ENCODE results near the gene SLC1A2.

The SLC1A2 gene

DNA sequence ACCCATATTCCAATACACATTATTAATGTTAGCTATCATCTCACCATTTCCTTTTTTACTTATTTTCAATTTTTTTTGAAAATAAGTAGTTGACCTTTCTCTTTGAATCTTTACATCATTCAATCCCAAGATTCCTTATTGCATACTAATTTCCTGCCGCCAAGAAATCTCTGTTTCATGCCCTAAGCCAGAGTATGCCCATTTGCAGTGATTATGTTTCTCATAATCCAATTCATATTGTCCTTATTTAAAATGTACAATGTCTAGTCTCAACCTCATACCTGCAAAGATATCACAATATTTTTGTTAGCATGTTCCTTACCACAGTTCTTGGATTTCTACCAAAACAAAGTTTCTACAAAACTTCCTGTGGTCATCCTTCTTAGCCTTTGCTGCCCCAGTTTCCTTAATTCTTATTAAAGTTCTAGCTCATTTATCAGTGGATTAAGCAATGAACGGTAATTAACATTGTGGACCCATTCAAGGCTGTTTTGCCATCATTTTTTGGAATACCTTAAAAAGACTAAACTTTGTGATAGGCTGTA lies 205.1 kb downstream of the SLC1A2 start:
- Histone ChIP-seq H3K27me3 (no peaks in the 10 kb centered on the region), H3K9me3 (no peaks in the 10 kb centered on the region), H3K4me3 (ENCODE audit: low read depth in 1 of 2, low read length in 1 of 2) (no peak overlapping the region), H3K4me1 (ENCODE audit: control insufficient read depth in 1 of 2, insufficient read depth in 1 of 2, low read depth in 1 of 2, low read length in 1 of 2) (peaks cover 69 to 72% of the 10 kb centered on the region in 2 experiments), H3K27ac (peak overlapping the region; percentile 93), H3K36me3 (peaks cover 40% of the 10 kb centered on the region)
- TF ChIP-seq, protein P1, sequence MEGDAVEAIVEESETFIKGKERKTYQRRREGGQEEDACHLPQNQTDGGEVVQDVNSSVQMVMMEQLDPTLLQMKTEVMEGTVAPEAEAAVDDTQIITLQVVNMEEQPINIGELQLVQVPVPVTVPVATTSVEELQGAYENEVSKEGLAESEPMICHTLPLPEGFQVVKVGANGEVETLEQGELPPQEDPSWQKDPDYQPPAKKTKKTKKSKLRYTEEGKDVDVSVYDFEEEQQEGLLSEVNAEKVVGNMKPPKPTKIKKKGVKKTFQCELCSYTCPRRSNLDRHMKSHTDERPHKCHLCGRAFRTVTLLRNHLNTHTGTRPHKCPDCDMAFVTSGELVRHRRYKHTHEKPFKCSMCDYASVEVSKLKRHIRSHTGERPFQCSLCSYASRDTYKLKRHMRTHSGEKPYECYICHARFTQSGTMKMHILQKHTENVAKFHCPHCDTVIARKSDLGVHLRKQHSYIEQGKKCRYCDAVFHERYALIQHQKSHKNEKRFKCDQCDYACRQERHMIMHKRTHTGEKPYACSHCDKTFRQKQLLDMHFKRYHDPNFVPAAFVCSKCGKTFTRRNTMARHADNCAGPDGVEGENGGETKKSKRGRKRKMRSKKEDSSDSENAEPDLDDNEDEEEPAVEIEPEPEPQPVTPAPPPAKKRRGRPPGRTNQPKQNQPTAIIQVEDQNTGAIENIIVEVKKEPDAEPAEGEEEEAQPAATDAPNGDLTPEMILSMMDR (IDR thresholded peaks at IDR 0.05), result no peak

DNA sequence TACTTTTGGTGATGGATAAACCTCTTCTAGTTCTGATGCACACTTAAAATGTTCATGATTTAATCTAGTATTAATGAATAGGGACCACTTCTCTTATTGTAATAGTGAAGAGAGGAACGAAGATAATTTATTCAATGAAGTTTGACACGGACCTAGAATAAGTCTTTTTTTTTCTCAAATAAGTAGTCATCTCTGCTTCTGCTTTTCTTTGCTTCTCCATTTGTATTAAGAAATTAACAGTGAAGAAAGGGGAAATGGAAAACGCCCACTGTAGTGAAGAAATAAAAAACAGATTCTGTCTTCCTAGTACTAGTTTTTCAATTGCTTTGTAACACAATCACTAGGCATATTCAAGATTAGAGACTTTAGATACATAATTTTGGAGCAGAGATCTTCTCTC lies 207.4 kb downstream of the SLC1A2 start:
- TF ChIP-seq, protein P1 (IDR thresholded peaks at IDR 0.05), result no peak
- Histone ChIP-seq H3K4me1 (ENCODE audit: control insufficient read depth in 1 of 2, insufficient read depth in 1 of 2, low read depth in 1 of 2, low read length in 1 of 2) (peaks cover 61 to 66% of the 10 kb centered on the region in 2 experiments), H3K4me3 (ENCODE audit: low read depth in 1 of 2, low read length in 1 of 2) (peak overlapping the region; percentile 18 to 38), H3K36me3 (peaks cover 36% of the 10 kb centered on the region), H3K9me3 (no peaks in the 10 kb centered on the region), H3K27me3 (no peaks in the 10 kb centered on the region), H3K27ac (peak overlapping the region; percentile 93)

DNA sequence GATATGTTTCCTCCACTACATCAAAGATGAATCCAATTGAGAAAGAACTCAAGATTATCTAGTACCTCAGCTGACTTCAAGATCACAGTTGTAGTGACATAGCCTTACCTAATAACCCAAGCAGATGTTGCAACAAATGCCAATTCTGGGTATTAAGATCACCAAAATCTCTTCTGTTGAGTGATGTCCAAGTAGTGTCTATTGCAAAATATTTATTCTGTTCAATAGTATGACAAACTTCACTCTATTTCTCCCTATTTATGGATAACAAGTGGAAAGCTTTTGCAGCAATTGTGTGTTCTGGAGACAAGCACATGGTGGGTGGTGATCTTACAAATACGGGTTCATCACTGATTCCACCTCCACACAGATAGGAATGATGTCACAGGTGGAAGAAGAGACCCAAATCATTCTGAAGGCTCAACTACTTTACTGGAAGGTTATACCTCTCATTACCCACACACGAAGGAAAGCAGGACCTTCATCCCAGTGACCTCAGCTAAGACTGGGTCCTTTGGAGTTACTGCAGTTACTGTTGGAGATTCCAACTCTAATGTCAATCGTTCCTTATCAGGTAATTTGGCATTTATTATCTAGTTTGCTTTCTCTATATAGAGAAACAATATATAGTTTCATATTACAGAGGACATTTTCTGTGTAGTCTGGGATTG lies 208.3 kb downstream of the SLC1A2 start:
- Histone ChIP-seq H3K27me3 (no peaks in the 10 kb centered on the region), H3K4me3 (ENCODE audit: low read depth in 1 of 2, low read length in 1 of 2) (peak overlapping the region in 1 of 2 experiments; percentile 38), H3K36me3 (peaks cover 26% of the 10 kb centered on the region), H3K9me3 (no peaks in the 10 kb centered on the region), H3K4me1 (ENCODE audit: control insufficient read depth in 1 of 2, insufficient read depth in 1 of 2, low read depth in 1 of 2, low read length in 1 of 2) (peaks cover 56 to 65% of the 10 kb centered on the region in 2 experiments), H3K27ac (peak overlapping the region; percentile 93)
- TF ChIP-seq, protein P1 (IDR thresholded peaks at IDR 0.05), result no peak

DNA sequence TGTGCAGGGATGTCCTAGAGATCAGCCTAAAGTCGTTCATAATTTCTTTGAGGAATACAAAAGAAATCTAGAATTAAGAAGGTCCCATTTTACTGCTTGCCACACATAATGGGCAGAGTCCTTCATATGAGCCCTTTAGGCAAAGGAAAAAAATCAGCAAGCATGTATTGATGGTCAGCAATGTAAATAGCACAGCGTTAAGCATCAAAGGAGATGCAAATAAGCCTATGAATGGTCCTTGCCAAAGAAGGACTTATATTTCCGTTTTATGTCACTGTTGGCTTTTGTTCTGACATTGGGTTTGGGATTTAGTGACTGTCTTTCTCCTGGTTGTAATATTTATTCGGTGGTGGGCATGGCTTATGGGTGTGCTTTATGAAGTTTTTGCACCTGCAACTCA lies 210.6 kb downstream of the SLC1A2 start:
- H3K4me1 ChIP-seq (ENCODE audit: control insufficient read depth in 1 of 2, insufficient read depth in 1 of 2, low read depth in 1 of 2, low read length in 1 of 2), result peaks cover 54 to 63% of the 10 kb centered on the region in 2 experiments
- peak overlapping the region; percentile 16 for H3K27ac ChIP-seq
- H3K9me3 ChIP-seq, result no peaks in the 10 kb centered on the region
- peaks cover 25% of the 10 kb centered on the region for H3K36me3 ChIP-seq
- H3K27me3 ChIP-seq, result no peaks in the 10 kb centered on the region
- TF ChIP-seq, protein P1 (IDR thresholded peaks at IDR 0.05), result no peak
- H3K4me3 ChIP-seq (ENCODE audit: low read depth in 1 of 2, low read length in 1 of 2), result no peak overlapping the region

DNA sequence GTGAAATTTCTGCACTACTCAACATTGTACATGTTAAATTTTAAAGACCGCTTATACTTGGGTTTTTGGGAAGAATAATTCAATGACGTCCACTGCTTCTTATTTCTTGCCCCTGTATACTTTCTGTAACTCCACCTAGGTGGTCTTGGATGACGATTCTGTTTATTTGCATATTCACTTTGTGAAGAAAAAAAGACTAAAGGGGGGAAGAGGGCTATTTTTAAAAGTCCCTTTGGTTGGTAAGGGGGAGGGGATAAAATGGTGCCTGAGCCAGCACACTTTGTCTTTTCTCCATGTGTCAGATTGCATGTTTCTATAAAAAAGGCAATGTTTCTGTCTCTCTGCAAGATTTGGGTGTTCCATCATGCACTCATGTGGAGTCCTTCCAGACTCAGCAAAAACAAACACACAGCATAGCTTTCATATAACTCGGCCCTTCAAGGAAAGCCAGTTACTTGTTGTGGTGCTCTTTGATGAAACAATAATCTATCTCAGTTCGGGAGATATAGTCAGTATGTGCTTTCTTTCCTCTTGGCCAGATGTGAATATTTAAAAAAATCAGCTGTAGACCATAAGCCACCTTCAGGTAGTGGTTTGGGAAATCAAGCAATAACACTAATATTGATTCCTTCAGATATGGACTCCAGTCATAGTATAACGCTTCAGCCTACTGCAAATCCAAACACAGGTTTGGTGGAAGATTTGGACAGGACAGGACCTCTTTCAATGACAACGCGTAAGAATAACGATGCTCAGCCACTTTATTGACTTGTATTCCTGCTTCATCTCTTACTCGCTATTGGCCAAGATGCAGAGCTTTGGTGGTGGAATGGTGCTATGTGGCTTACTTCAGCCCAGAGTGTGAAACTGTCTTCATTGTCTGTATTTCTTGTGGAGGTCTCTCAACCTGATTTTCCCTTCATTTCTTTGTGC lies 211.6 kb downstream of the SLC1A2 start:
- Histone ChIP-seq H3K36me3 (peaks cover 27% of the 10 kb centered on the region), H3K27me3 (no peaks in the 10 kb centered on the region), H3K27ac (no peak overlapping the region), H3K9me3 (no peaks in the 10 kb centered on the region), H3K4me1 (ENCODE audit: control insufficient read depth in 1 of 2, insufficient read depth in 1 of 2, low read depth in 1 of 2, low read length in 1 of 2) (peaks cover 43 to 53% of the 10 kb centered on the region in 2 experiments), H3K4me3 (ENCODE audit: low read depth in 1 of 2, low read length in 1 of 2) (no peak overlapping the region)
- TF ChIP-seq, protein P1 (IDR thresholded peaks at IDR 0.05), result no peak
